ENCODE measurements around the gene COPB2. TPM values are rescaled to one million over a fixed set of nuclear protein-coding genes. Genes with fewer than 3 reads are reported as not detected.

COPB2 gene
- total RNA-seq, 1 experiment from 2014 or later = 119 TPM

GRCh38 chr3:139309061-139309591, 80.3 kb downstream of the COPB2 start:
- ChIA-PET RAD21 (ENCODE audit: low non-redundant PET in 1 of 2, low total read pairs in 2 of 2, uncharacterized antibody in 2 of 2, unreplicated experiment in 2 of 2) (interaction anchor here in 1 of 2 experiments (1.9 kb wide), 1 partner anchor 196 kb away, joined by 9 read pairs; no protein-coding TSS in a partner anchor), POLR2A (interaction anchor here (5.0 to 15.9 kb wide), 2 partner anchors 8 to 10 kb away, joined by 34 to 198 read pairs; no protein-coding TSS in a partner anchor), CTCF (no interaction called here)
- peak; percentile 5; the same call in 1 of the 2 replicates for ATAC-seq
- Histone ChIP-seq H3K4me2 (ENCODE audit: low read length) (peak overlapping the region; percentile 67), H3K9me2 (ENCODE audit: insufficient read depth) (no peaks in the 10 kb centered on the region), H3K79me2 (ENCODE audit: insufficient read depth, low read length) (peaks cover 10% of the 10 kb centered on the region; the same call in 1 of the 2 replicates), H2AFZ (ENCODE audit: low read depth, low read length, poor library complexity, severe bottlenecking) (no peak overlapping the region), H3K27me3 (ENCODE audit: insufficient read depth, low read length) (no peaks in the 10 kb centered on the region), H3K36me3 (ENCODE audit: control insufficient read depth in 1 of 2, insufficient read depth in 2 of 2, low read length in 2 of 2) (no peaks in the 10 kb centered on the region), H4K20me1 (ENCODE audit: insufficient read depth) (no peaks in the 10 kb centered on the region), H3K9ac (ENCODE audit: low read length) (peak overlapping the region; percentile 71), H3K4me1 (ENCODE audit: control insufficient read depth in 1 of 2, insufficient read depth in 2 of 2, low read length in 2 of 2) (peaks cover 84 to 96% of the 10 kb centered on the region in 2 experiments), H3K9me3 (ENCODE audit: control insufficient read depth in 1 of 2, insufficient read depth in 1 of 2, low read depth in 1 of 2, low read length in 2 of 2) (no peaks in the 10 kb centered on the region), H3K27ac (ENCODE audit: low read depth, low read length) (peak overlapping the region; percentile 99), H3K4me3 (replicated peaks in 1 of 2; ENCODE audit: low read depth in 1 of 2, low read length in 2 of 2) (0 out of 4 replicates have a peak overlapping the region, but pooled peaks of 1 of the 2 experiments have one; percentile 11)
- intact Hi-C loops (cut with micrococcal nuclease) = no loop called here
- BruUV-seq (replicated peaks) = no TSS peak
- TF ChIP-seq TCF7L2 (IDR thresholded peaks at IDR 0.05; ENCODE audit: borderline replicate concordance, extremely low read depth, insufficient read depth, insufficient read length) (peak; percentile 51), ZFX (IDR thresholded peaks at IDR 0.05) (0 out of 2 replicates have a peak, but pooled peaks have one; percentile 13), ATF3 (IDR thresholded peaks at IDR 0.05) (no peak)
- DNase-seq (ENCODE audit: low read depth, low spot score) = no peak

- Histone ChIP-seq H2AFZ (ENCODE audit: low read depth, low read length, poor library complexity, severe bottlenecking) (no peak overlapping the region), H3K9me3 (ENCODE audit: control insufficient read depth in 1 of 2, insufficient read depth in 1 of 2, low read depth in 1 of 2, low read length in 2 of 2) (no peaks in the 10 kb centered on the region), H3K36me3 (ENCODE audit: control insufficient read depth in 1 of 2, insufficient read depth in 2 of 2, low read length in 2 of 2) (no peaks in the 10 kb centered on the region), H3K27ac (ENCODE audit: low read depth, low read length) (peak overlapping the region; percentile 99), H3K4me2 (ENCODE audit: low read length) (peak overlapping the region; percentile 67), H3K79me2 (ENCODE audit: insufficient read depth, low read length) (peaks cover 10% of the 10 kb centered on the region; the same call in 1 of the 2 replicates), H3K4me1 (ENCODE audit: control insufficient read depth in 1 of 2, insufficient read depth in 2 of 2, low read length in 2 of 2) (peaks cover 84 to 96% of the 10 kb centered on the region in 2 experiments), H3K27me3 (ENCODE audit: insufficient read depth, low read length) (no peaks in the 10 kb centered on the region), H3K4me3 (replicated peaks in 1 of 2; ENCODE audit: low read depth in 1 of 2, low read length in 2 of 2) (peak overlapping the region in 1 of 2 experiments; percentile 14; a peak in 1 of 4 replicates), H3K9me2 (ENCODE audit: insufficient read depth) (no peaks in the 10 kb centered on the region), H3K9ac (ENCODE audit: low read length) (peak overlapping the region; percentile 71), H4K20me1 (ENCODE audit: insufficient read depth) (no peaks in the 10 kb centered on the region)
- ChIA-PET POLR2A (interaction anchor here (5.0 to 15.9 kb wide), 2 partner anchors 7 to 10 kb away, joined by 34 to 198 read pairs; no protein-coding TSS in a partner anchor), CTCF (interaction anchor here (1.2 to 1.4 kb wide), 2 partner anchors 11 to 196 kb away, joined by 4 read pairs; no protein-coding TSS in a partner anchor), RAD21 (ENCODE audit: low non-redundant PET in 1 of 2, low total read pairs in 2 of 2, uncharacterized antibody in 2 of 2, unreplicated experiment in 2 of 2) (no interaction called here)
- TF ChIP-seq POLR2A (IDR thresholded peaks at IDR 0.05; ENCODE audit: borderline replicate concordance, extremely low read depth, insufficient read depth, insufficient read length) (no peak), ELF1 (IDR thresholded peaks at IDR 0.05; ENCODE audit: borderline replicate concordance, low read depth) (no peak), CTCF (IDR thresholded peaks at IDR 0.05 in 2 of 3, conservative IDR thresholded peaks at IDR 0.05 in 1 of 3; ENCODE audit: borderline replicate concordance in 1 of 3, insufficient read depth in 1 of 3, low read depth in 2 of 3, low read length in 2 of 3) (no peak), ZFX (IDR thresholded peaks at IDR 0.05) (no peak), FOSL1 (IDR thresholded peaks at IDR 0.05; ENCODE audit: low read depth) (no peak), RAD21 (IDR thresholded peaks at IDR 0.05; ENCODE audit: low read depth) (no peak), SP1 (IDR thresholded peaks at IDR 0.05; ENCODE audit: low read depth) (no peak)
- no peak for ATAC-seq
- no peak for DNase-seq (ENCODE audit: low read depth, low spot score)
- intact Hi-C loops (cut with micrococcal nuclease) = no loop called here
- no TSS peak for BruUV-seq (replicated peaks)
These were observed 80.9 kb downstream of the COPB2 start for GRCh38 chr3:139308560-139308959.
